IPS DF 4.7 (cell line): ENCODE data around the gene TOB1.
"Not testable (repeated sequence)": the region's sequence is repeated elsewhere in the genome, so short reads cannot be mapped to it uniquely, and the experiment has no call there.

Source experiments
- DNase-seq: peaks from one replicate; pipeline ENCODE4 v3.0.0-alpha.2; 2013; ENCODE audit warnings: low spot score; ENCODE audit errors: extremely low read depth

Gene TOB1

DNA sequence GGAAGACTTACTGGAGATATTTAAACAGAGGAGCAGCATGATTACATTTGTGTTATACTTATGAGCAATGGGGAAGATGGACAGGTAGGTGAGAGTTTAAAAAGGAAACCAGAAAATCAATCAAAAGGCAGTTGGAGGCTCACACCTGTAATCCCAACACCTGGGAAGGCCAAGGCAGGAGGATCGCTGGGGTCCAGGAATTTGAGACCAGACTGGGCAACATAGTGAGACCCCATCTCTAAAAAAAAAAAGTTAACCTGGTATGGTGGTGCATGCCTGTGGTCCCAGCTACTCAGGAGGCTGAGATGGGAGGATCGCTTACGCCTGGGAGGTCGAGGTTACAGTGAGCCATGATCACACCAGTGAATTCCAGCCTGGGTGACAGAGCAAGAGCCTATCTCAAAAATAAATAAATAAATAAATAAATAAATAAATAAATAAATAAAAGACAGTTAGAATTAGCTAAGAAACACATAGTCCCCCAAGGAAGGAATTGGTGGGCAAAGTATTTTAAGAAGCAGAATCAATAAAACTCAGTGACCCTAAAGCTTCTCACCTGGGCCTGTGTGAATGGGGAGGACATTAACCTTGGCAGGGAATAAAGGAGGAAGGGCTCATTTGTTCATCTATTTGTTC lies 32.3 kb upstream of the TOB1 start:
- no peak for DNase-seq

DNA sequence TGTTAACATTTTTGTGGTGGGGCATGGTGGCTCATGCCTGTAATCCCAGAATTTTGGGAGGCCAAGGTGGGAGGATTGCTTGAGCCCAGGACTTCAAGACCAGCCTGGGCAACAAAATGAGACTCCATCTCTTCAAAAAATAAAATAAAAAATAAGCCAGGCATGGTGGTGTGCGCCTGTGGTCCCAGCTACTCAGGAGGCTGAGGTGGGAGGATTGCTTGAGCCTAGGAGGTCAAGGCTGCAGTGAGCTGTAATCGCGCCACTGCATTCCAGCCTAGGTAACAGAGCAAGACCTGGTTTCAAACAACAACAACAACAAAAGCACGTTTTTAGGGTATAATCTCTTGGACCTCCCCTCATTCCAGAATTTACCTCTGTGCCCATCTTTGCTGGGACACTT lies 28.4 kb upstream of the TOB1 start:
- not testable (repeated sequence) for DNase-seq

DNA sequence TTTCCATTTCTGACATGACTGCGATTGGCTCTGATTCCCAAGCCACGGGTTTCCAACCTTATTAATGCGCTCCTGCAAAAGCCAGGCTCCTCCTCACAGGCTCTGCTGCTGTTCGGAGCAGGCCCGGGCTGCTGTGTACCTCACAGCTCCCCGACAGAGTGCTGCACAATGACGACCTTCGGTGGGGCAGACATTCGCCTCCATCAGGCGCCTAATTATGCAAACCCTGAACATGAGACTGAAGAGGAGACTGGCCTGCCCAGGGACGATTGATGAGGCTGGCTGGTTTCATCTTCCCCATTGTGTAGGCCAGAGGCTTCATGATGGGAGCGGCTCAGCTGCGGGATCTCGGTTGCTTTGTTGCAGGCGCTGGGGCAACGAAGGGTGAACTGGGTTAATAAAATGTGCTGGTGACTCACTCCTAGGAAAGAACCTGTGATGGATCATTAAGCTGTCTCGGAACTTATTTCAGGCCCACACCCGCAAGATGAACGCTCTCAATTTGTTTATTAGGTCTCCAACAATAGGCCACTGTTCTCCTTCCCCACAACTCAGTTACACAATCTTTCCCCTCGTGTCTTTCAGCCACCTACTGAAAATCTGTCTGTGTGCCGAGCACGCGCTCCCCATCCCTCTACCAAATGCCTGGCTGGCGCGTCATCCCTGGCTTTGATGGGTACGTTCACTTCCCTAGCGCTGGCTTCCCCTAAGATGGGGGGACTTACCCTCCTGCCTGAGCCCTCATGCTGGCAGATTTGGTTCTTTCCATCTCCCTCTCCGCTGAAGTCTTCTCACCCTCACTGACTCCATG lies 27.2 kb upstream of the TOB1 start:
- no peak for DNase-seq

DNA sequence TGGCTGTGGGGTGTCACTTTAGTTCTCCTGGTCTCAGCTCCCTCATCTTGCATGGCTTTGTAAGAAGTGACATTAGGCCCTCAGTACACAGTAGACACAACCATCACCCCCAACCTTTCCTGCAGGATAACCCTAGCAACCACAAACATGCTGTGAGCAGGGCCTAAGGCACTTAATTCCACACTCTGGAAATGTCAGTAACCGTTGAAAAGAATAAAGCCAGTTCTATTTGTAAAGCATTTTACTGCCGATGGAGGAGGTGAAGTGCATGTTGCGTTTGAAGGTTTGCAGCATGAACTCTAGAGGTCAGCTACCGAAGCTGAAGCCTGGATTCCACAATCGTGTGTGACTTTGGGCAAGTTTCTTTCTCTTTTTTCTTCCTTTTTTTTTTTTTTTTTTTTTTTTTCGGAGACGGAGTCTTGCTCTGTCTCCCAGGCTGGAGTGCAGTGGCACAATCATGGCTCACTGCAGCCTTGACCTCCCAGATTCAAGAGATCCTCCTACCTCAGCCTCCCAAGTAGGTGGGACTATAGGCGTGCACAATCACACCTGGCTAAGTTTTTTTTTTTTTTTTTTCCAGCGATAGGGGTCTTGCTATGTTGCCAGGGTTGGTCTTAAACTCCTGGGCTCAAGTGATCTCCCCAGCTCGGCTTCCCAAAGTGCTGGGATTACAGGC lies 26.1 kb upstream of the TOB1 start:
- DNase-seq = no peak

DNA sequence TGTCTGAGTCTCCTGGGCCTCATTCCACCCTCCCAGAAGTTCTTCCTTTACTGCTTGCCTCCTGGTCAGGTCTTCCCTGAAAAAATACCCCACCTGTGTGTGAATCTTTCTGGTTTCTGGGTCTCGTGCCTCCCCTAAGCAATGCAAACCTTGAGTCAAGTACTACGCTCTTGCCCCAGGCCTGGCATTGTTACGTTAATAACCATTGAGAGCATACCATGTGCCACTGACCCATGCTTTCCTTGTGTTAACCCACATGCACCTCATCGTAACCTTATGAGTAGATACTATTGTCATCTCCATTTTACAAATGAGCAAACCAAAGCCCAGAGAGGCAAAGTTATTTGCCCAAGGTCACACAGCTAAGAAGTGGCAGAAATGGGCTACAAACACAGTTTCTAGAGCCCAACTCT lies 25.4 kb upstream of the TOB1 start:
- DNase-seq = no peak

DNA sequence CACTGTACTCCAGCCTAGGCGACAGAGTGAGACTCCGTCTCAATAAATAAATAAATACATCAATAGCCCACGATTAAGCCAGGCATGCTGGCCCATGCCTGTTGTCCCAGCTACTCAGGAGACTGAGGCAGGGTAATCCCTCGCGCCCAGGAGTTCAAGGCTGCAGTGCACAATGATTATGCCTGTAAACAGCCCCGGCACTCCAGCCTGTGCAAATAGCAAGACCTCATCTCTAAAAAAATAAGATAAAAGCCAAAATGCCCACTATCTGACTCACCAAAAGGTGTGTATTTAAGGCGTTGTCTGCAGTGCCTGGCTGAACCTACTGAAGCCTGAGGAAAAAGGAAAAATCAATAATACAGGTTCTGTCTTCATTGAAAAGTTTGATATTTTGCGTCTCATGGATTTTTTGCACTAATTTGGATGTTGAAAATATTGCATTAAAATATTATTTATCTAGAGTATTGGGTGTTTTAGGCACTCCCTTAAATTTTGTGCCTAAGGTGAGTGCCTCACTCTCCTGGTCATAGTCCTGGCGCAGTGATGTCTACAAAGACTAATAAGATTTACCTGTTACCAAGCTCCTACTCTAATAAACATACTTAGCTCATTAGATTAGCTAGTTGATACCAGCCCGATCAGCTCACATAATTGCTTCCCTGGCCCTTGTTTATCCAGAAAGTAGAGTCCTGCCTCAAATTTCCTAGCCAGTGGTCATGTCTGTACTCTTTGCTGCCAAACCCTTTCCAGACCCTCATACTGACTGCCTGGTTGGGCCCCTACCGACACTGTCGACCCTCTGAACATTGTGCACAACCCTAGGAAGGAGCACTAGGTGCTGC lies 24.7 kb upstream of the TOB1 start:
- DNase-seq = no peak

DNA sequence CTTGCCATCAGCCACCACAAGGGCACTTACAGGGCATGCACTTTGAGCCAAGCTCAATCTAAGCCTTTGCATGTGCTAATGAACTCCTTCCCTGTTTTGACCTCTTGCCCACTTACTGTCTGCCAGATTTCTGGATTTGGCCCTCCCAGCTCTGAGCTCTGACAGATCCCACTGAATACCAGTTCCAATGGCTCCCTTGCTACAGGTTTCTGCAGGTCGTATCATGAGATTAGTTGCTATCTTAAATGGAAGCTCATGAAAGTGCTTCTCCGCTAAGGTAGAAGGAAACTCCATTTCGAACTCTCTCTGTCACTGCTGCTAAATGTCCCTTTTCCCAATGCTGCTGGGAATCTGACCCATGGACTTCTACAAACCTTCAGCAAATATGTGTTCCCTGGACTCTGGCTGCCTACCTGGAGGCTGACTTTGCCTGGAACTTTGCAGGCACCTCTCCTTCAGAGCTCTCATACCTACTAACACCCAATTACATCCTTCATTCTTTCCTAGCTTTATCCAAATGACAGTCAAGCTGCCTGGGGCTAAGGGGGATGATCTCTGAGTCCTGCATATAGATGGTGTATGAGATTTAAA lies 23.5 kb upstream of the TOB1 start:
- DNase-seq = no peak

DNA sequence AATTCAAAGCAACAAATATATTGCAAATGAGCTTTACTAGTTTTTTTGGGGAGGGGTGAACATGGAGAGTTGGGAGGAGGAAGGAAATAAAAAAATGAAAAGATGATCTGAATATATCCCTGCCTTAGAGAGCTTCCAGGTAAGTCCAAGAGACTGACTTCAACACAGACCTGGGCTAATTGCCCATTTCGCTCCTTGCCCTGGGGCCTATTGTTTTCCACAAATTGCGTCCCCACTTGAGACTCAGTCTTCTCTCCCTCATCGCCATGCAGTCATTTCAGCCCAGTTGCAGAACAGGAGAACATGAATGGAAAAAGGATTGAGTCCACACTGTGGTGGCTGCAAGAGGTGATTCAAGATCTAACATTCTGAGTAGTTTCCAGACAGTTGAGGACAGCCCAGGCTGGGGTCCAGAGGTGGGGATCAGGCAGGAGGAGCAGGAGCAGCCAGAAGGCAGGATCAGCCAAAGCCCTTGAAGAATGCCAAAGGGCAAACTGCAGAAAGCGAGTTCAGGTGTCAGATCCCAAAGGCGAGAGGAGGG lies 21.6 kb upstream of the TOB1 start:
- DNase-seq = no peak

DNA sequence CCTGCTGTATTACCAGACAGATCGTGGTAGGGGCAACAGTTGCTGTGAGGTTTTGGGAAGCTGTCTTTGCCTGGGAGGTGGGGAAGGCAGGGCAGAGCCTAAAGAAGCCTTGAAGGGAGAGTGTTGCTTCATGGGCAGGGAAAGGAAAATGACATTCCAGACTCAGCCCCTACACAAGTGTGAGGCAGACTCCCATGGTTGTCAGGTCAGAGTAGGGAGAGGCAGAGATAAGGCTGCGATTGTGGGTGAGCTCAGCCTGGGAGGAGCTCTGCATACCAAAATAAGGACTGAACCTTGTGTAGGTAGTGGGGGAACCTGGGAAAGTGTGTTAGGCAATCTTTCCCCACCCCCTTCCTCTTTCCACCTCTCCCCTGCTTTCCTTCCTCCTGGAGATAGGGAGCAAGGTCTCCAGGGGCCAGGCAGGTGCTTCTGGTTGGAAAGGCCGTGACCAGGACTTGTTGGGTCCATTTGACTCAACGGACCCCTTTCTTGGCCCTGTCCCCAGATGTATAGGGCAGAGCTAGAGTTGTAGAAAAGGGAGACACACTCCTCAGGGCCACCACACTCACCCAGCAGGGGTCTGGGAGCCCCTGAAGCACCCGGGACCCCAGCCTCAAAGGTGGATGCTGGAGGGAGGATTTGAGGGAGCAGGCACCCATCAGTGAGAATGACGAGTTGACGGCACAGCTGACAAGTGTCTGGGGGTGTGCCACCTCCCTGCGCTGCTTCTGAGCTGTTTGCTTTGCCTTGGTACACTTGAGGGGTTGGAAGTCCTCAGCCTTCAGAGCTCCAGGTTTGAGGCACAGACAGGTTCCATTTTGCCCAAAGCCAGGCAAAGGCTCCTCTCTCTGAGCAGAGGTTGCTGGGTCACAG lies 18.5 kb upstream of the TOB1 start:
- no peak for DNase-seq

DNA sequence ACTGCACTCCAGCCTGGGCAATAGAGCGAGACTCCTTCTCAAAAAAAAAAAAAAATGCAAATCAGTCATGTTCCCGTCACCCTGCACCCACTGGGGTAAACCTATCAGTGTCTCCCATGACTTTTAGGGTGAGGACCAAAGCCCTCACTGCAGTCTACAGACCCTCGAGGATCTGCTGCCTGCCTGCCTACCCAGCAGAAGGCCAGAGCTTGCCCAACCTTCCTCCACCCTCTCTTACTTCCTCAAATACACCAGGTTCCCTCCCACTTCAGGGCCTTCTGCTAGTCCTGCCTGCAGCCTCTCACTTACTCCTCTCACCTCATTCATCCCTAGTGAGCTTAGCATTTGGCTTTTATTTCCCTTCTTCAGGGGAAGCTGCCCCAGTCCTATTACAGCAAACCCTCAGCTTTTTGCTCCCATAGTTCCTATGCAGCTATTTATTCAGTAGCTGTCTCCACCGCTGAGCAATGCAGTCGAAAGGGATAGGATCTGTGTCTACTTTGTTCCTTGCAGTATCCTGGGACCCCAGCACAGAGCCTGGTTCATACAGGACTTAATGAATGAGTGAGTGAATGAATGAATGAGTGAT lies 17.8 kb upstream of the TOB1 start:
- DNase-seq = no peak

DNA sequence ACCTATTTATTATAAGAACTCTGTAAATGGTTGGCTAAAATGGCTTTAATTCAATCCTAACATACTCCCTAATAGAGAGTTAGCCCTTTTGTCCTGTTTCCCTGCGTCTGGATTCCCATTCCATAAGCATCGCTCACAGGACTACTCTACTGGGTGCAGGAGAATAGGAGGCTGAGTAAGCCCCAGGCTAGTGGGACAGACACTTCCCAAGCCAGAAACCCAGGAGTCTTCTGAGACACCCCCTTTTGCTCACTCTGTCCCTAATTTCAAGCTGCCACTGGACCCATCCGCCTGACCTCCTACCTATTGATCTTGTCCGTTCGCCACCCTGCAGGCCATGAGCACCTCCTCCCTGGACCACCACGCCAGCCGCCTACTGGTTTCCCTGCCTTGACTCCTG lies 16.7 kb upstream of the TOB1 start:
- DNase-seq = no peak

DNA sequence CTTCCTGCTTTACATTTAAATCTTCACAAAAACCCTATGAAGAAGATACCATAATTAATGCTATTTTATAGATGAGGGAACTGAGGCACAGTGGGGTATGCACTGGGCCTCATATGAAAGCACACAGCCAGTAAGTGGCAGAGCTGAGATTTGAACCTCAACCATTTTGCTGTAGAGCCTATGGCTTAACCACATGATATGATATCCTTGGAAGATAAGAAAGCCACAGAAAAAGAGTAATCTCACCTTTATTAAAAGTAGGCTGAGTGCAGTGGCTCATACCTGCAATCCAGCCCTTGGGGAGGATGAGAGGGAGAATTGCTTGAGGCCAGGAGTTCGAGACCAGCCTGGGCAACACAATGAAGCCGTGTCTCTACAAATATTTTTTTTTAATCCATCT lies 15.0 kb upstream of the TOB1 start:
- DNase-seq = no peak

DNA sequence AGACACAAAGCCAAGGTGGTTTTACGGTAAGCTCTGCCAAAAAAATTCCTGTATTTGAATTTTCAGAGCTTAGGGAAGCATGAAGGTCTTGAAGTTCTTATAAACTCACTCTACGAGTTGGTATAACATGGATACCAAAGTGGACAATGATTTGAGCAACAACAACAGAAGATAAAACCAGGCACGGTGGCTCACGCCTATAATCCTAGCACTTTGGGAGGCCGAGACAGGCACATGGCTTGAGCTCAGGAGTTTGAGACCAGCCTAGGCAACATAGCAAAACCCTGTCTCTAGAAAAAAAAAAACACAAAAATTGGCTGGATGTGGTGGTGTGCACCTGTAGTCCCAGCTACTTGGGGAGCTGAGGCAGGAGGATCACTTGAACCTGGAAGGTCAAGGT lies 12.9 kb upstream of the TOB1 start:
- DNase-seq = no peak

DNA sequence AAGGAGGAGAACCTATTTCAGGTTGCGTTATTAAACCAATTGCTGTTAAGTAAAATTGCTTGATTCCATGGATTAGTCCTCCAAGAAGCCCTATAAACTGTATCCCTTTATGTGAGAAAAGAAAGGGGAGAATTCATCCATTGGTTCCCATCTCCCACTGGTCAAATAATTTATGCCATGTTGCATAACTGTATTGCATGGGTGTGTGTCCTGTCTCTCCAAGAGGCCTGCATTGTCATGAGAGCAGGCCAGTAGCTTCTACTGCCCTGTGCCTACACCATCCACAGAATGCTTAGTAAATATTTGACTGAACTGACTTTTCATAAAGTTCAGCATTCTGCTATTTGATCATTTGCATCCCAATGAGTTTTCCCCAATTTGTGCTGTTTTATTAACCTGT lies 11.7 kb upstream of the TOB1 start:
- no peak for DNase-seq

DNA sequence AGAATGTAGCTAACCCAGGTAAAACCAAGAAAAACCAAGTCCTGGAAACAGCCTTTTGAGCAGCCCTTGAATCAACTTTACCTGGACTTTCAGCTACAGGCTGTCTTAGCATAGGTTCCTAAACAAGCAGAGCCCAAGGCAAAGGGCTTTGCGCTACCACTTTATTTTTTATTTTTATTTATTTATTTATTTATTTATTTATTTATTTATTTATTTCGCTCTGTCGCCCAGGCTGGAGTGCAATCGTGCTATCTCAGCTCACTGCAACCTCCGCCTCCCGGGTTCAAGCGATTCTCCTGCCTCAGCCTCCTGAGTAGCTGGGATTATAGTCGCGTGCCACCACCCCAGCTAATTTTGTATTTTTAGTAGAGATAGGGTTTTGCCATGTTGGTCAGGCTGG lies 10.9 kb upstream of the TOB1 start:
- not testable (repeated sequence) for DNase-seq

DNA sequence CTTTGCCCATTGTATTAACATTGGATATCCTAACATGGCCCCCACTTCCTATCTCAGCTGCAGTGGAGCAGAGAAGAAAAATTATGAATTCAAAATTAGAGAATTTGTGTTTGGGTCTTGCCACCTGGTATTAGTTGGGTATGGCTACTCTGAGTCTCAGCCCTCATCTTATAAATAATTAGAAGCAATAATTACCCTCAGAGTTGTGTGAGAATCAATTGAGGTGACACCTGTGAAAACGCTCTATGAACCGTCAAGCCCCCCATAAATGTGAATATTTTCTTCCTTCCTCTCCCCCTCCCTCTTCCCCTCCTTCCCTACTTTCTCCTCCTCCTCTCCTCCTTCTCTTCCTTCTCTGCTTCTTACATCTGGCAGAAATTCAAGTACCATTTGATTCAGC lies 8.9 kb upstream of the TOB1 start:
- no peak for DNase-seq

DNA sequence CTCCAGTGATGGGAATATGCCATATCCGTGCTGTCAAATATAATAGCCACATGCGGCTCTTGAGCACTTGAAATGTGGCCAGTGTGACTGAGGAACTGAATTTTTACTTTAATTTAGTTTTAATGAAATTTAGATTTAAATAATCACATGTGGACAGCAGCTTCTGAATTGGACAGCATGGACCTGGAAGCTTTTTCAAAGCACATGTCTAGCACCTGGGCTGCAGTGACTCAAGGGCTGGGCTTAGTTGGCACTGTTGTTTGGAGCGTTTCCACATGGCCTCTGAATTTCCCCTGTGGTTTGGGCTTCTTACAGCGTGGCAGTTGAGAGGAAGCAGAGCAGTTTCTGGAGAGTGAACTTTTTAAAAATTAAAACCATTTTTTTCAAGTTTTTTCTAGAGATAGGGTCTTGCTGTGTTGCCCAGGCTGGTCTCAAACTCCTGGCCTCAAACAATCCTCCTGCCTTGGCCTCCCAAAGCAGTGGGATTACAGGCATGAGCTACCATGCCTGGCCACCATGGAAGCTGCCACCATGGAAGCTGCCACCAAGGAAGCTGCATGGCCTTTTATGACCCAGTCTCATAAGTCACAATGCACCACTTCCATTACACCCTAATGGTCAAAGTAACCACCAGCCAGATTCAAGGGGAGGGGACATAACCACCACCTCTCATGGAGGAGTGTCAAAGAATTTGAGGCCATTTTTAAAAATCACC lies 6.7 kb upstream of the TOB1 start:
- DNase-seq = no peak

DNA sequence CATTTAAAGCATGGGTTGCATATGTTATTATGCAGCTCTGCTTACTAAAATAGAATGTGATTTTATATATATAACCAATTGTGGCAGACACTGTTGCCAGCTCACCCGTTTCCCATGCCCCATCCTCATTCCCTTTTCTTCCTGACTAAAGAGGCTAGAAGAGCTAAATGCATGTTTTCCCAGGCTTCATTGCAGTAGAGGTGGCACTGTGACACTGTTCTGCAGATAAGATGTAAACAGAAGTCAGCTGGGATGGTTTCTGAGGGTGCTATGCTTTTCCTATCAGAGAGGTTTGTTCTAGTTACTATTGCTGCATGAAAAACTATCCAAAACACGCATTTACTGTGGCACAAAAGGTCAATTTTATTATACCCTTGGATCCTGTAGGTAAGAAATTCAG lies 5.7 kb upstream of the TOB1 start:
- no peak for DNase-seq

DNA sequence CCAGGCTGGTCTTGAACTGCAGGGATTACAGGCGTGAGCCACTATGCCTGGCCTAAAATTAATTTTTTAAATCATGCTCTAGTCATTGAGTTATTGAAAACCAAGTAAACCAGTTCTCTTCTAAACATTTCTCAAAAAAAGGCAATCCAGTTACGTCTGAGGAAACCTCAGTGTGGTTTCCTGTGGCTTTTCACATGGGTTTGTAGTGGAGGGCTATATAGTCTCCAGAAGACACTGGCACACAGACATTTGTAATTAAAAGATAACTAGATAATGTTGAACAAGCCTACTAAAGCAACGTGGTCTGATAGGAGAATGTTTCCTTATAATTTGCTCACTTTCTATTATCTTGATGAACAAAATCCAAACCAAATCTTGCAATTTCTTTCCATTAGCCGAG lies 5.2 kb upstream of the TOB1 start:
- no peak for DNase-seq
